ENCODE measurements around the gene PFN3. TPM values are rescaled to one million over a fixed set of nuclear protein-coding genes. Genes with fewer than 3 reads are reported as not detected.
A peak's percentile ranks its signal among the peaks of the same experiment; 100 is the strongest.

The PFN3 gene
- total RNA-seq, 1 donor from 2014 or later = not detected

DNA sequence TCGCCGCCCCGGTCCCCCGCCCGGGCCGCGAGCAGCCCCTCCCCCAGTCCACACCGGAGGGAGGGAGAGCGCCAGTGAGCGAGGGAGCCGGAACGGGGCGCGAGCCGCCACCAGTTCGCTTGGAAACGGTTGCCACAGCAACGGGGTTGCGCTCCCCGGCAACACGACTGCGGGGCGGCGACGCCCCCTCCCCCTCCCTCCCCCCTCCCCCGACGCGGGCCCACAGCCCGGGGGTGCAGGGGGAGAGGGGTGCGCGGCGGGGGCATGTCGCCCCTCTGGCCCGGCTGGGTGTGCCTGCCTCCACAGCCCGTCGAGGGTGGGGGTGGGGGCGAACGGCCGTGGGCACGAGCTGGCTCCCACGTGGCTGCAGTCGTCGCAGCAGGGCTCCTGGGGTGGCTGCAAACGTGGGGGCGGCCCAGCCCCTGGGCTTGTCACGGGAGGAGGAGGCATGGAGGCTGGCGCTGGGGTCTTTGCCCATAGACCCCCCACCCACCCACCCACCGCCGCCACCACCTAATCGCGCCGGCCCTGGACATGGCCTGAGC is 46.7 kb upstream of the PFN3 start:
- Mint-ChIP-seq H3K27me3 (peaks cover 13% of the 10 kb centered on the region), H3K36me3 (ENCODE audit: insufficient read depth) (peaks cover 1% of the 10 kb centered on the region)

DNA sequence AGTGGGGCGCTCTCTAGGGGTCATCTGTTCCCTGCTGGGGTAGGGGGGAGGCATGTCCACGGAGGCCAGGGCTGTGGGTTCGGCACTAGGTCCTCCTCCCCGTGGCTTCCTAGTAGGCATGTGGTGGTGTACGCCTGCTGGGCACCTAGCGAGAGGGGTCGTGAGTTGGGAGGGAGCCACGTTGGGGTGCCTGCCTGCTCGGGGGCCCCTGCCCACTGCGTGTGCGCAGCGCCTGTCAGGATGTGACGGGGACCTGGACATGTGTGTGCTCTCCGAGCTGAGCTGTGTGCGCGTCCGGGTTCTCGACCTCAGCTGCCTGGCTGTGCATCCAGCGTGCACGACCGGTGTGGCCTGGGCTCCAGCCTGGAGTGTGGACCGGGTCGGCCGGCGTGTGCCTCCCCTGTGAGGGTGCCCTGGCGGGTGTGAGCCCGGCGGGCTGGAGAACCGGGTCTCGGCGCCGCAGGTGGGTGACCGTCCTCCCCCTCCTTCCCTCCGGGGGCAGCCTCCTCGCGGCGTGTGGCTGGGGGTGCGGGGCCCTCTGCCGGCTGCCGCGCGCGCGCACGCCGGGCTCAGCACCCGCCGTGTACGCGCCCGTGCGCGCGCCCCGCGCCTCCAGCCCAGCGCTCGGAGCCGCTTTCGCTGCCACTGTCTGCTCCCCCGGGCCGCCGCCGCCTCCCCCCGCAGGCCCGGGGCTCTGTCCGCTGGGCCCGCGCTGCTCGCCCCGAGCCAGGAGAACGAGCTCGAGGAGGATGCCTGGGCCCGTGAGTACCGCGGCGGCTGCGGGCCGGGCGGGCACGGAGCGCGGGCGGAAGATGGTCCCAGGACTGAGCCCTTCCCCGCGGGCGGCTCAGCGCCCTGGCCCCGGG is 46.0 kb upstream of the PFN3 start, which contains the start of gene PRR7:
Gene PRR7 (plus strand): TSS at position 615 of the 866 bp plus-strand sequence. CDS start 8,254 bp downstream, outside the sequence.
- Mint-ChIP-seq H3K27ac (peak within 1 kb of the TSS; percentile 78), H3K36me3 (ENCODE audit: insufficient read depth) (no peaks in the 10 kb centered on the region), H3K4me3 (ENCODE audit: low read depth) (peak within 1 kb of the TSS; percentile 71), H3K4me1 (ENCODE audit: low read depth) (peaks cover 13% of the 10 kb centered on the region), H3K27me3 (peaks cover 13% of the 10 kb centered on the region), H3K9me3 (ENCODE audit: low read depth) (no peaks in the 10 kb centered on the region)
- peak; percentile 43 for DNase-seq (ENCODE audit: low spot score, unreplicated experiment)
- TF ChIP-seq, protein P1, sequence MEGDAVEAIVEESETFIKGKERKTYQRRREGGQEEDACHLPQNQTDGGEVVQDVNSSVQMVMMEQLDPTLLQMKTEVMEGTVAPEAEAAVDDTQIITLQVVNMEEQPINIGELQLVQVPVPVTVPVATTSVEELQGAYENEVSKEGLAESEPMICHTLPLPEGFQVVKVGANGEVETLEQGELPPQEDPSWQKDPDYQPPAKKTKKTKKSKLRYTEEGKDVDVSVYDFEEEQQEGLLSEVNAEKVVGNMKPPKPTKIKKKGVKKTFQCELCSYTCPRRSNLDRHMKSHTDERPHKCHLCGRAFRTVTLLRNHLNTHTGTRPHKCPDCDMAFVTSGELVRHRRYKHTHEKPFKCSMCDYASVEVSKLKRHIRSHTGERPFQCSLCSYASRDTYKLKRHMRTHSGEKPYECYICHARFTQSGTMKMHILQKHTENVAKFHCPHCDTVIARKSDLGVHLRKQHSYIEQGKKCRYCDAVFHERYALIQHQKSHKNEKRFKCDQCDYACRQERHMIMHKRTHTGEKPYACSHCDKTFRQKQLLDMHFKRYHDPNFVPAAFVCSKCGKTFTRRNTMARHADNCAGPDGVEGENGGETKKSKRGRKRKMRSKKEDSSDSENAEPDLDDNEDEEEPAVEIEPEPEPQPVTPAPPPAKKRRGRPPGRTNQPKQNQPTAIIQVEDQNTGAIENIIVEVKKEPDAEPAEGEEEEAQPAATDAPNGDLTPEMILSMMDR (IDR thresholded peaks at IDR 0.05; ENCODE audit: unreplicated experiment) = peak; percentile 30

More for the DNA sequence above, 46.7 kb upstream of the PFN3 start:
- TF ChIP-seq, protein P1 (IDR thresholded peaks at IDR 0.05; ENCODE audit: unreplicated experiment) = no peak
- DNase-seq (ENCODE audit: low spot score, unreplicated experiment) = peak; percentile 56
- Mint-ChIP-seq H3K4me3 (ENCODE audit: low read depth) (peak overlapping the region; percentile 71), H3K4me1 (ENCODE audit: low read depth) (peaks cover 13% of the 10 kb centered on the region), H3K9me3 (ENCODE audit: low read depth) (no peaks in the 10 kb centered on the region), H3K27ac (no peak overlapping the region)

DNA sequence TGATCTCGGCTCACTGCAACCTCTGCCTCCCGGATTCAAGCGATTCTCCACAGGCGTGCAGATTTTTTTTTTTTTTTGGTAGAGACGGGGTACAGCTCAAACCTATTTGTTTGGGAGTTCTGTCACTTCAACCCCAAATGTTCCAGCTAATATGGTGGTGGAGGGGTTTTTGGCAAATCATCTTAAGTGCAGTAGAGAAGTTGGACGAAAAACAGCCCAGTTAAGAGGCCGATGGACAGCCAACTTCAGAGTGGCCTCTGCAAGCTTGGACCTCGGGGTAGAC is 45.4 kb upstream of the PFN3 start:
- TF ChIP-seq, protein P1 (IDR thresholded peaks at IDR 0.05; ENCODE audit: unreplicated experiment) = no peak
- Mint-ChIP-seq H3K36me3 (ENCODE audit: insufficient read depth) (no peaks in the 10 kb centered on the region), H3K9me3 (ENCODE audit: low read depth) (no peaks in the 10 kb centered on the region), H3K27me3 (peaks cover 13% of the 10 kb centered on the region), H3K27ac (peak overlapping the region; percentile 64), H3K4me3 (ENCODE audit: low read depth) (peak overlapping the region; percentile 67), H3K4me1 (ENCODE audit: low read depth) (peaks cover 13% of the 10 kb centered on the region)
- no peak for DNase-seq (ENCODE audit: low spot score, unreplicated experiment)

DNA sequence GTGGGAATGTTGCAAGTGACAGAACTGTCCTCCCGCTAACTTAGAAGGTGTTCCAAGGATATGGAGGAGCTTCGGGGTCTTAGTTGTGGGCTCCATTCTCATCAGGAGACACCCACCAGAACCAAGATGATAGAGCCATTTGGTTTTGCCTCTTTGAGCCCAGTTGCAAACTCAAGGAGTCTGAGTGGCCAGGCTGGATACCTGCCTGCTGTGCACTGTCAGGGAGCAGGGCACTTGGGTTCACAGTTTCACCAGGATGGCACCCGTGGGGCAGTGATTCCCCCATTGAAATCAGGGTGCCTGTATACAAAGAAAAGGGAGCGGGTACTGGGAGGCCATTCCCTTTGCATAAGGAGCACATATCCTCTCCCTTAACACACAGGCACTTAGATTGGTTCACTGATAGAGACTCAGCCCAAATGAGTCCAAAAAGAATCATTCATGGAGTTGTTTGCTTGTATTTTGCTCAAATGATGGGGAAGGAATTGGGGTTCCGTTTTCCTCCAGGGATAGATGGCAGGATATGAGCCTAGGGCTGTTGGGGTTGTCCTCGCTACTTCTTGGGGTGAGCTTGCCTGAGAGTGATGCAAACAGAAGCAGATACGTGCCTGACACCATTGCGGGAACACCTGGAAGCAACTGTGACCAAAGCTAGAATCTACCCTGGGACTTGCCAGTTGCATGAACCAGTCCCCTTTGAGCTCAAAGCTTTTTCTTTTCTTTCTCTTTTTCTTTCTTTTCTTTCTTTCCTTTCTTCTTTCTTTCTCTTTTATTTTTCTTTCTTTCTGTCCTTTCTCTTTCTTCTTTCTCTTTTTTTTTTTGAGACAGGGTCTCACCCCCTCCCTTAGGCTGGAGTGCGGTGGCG is 44.8 kb upstream of the PFN3 start:
- Mint-ChIP-seq H3K27ac (peak overlapping the region; percentile 62), H3K27me3 (peaks cover 13% of the 10 kb centered on the region), H3K4me3 (ENCODE audit: low read depth) (peak overlapping the region; percentile 67), H3K36me3 (ENCODE audit: insufficient read depth) (no peaks in the 10 kb centered on the region), H3K4me1 (ENCODE audit: low read depth) (peaks cover 13% of the 10 kb centered on the region), H3K9me3 (ENCODE audit: low read depth) (no peaks in the 10 kb centered on the region)
- TF ChIP-seq, protein P1 (IDR thresholded peaks at IDR 0.05; ENCODE audit: unreplicated experiment) = no peak
- DNase-seq (ENCODE audit: low spot score, unreplicated experiment) = no peak

Data from progenitor cell of endocrine pancreas (in vitro differentiated cells).